Muscle of leg (tissue), 16 donors: ENCODE results near the gene LDOC1. TPM values are rescaled to one million over a fixed set of nuclear protein-coding genes. Genes with fewer than 3 reads are reported as not detected.
"Not testable (repeated sequence)": the region's sequence is repeated elsewhere in the genome, so short reads cannot be mapped to it uniquely, and the experiment has no call there.

Source experiments
- DNase-seq: peaks from one replicate; pipeline ENCODE4 v3.0.0; 2013
- H3K27ac ChIP-seq: one replicate; pipeline ENCODE4 v1.5.1; 2013; ENCODE audit warnings: mild to moderate bottlenecking, low read length, control low read depth
- H3K27me3 ChIP-seq: one replicate; pipeline ENCODE4 v1.6.1; 2013; ENCODE audit warnings: low read length; ENCODE audit not compliant: control insufficient read depth, insufficient read depth
- H3K36me3 ChIP-seq: one replicate; pipeline ENCODE4 v1.6.1; 2013; ENCODE audit warnings: low read length; ENCODE audit not compliant: control insufficient read depth, insufficient read depth
- H3K4me1 ChIP-seq: one replicate; pipeline ENCODE4 v1.6.1; 2013; ENCODE audit warnings: low read length; ENCODE audit not compliant: control insufficient read depth, insufficient read depth
- H3K4me3 ChIP-seq: one replicate; pipeline ENCODE4 v1.5.1; 2013; ENCODE audit warnings: low read length, control low read depth
- H3K9me3 ChIP-seq: replicated peaks from 2 replicates; pipeline ENCODE4 v1.6.1; 2013; ENCODE audit warnings: low read depth, low read length; ENCODE audit not compliant: control insufficient read depth
- WGBS: methylation state at CpG from one replicate; pipeline ENCODE4 v1.1.5; 2013; ENCODE audit warnings: missing lambda C conversion rate; ENCODE audit not compliant: insufficient coverage; 5-methylcytosine and 5-hydroxymethylcytosine counted together
- long read RNA-seq, 11 donors: transcript quantifications; one replicate each; lab custom pipeline, GENCODE V29; 2026
- polyA plus RNA-seq, 8 donors: library from polyadenylated mRNA; unstranded; fragments of 120-200 nt; gene quantifications; one replicate each; pipeline versions ENCODE4 v1.2.1 to v1.2.3, GENCODE V29; 2013; ENCODE audit warnings: inconsistent platforms in 1 of 8, low replicate concordance in 1 of 8; ENCODE audit not compliant: insufficient read length in 8 of 8, insufficient read depth in 1 of 8
- total RNA-seq: library from RNA; stranded (reverse); fragments of 120-200 nt; gene quantifications from one replicate; pipeline ENCODE4 v1.2.4, GENCODE V29; 2013

The LDOC1 gene
- 6.5 TPM for total RNA-seq
- 10 to 100 TPM; 37.1 to 53.2 (median 48.8) TPM for polyA plus RNA-seq
- long read RNA-seq, donor 1, transcript LDOC1-201 (1 exons, 1,381 nt): major isoform, 42 of 42 reads
- long read RNA-seq, donor 1, partial matches to known transcripts: 0 of 42 reads
- long read RNA-seq, donor 1, other reads (novel, unspliced or antisense): 0 of 42 reads
- long read RNA-seq, donor 2, transcript LDOC1-201 (1 exons, 1,381 nt): major isoform, 9 of 9 reads
- long read RNA-seq, donor 2, partial matches to known transcripts: 0 of 9 reads
- long read RNA-seq, donor 2, other reads (novel, unspliced or antisense): 0 of 9 reads
- long read RNA-seq, donor 3, transcript LDOC1-201 (1 exons, 1,381 nt): major isoform, 76 of 77 reads
- long read RNA-seq, donor 3, partial matches to known transcripts: 0 of 77 reads
- long read RNA-seq, donor 3, other reads (novel, unspliced or antisense): 0 of 77 reads
- long read RNA-seq, donor 4, transcript LDOC1-201 (1 exons, 1,381 nt): major isoform, 63 of 63 reads
- long read RNA-seq, donor 4, partial matches to known transcripts: 0 of 63 reads
- long read RNA-seq, donor 4, other reads (novel, unspliced or antisense): 0 of 63 reads
- long read RNA-seq, donor 5, transcript LDOC1-201 (1 exons, 1,381 nt): major isoform, 134 of 136 reads
- long read RNA-seq, donor 5, partial matches to known transcripts: 0 of 136 reads
- long read RNA-seq, donor 5, other reads (novel, unspliced or antisense): 0 of 136 reads
- long read RNA-seq, donor 6, transcript LDOC1-201 (1 exons, 1,381 nt): major isoform, 107 of 109 reads
- long read RNA-seq, donor 6, partial matches to known transcripts: 0 of 109 reads
- long read RNA-seq, donor 6, other reads (novel, unspliced or antisense): 0 of 109 reads
- long read RNA-seq, donor 7, transcript LDOC1-201 (1 exons, 1,381 nt): major isoform, 102 of 102 reads
- long read RNA-seq, donor 7, partial matches to known transcripts: 0 of 102 reads
- long read RNA-seq, donor 7, other reads (novel, unspliced or antisense): 0 of 102 reads
- long read RNA-seq, donor 8, transcript LDOC1-201 (1 exons, 1,381 nt): major isoform, 62 of 63 reads
- long read RNA-seq, donor 8, partial matches to known transcripts: 0 of 63 reads
- long read RNA-seq, donor 8, other reads (novel, unspliced or antisense): 0 of 63 reads
- long read RNA-seq, donor 9, transcript LDOC1-201 (1 exons, 1,381 nt): major isoform, 90 of 92 reads
- long read RNA-seq, donor 9, partial matches to known transcripts: 0 of 92 reads
- long read RNA-seq, donor 9, other reads (novel, unspliced or antisense): 0 of 92 reads
- long read RNA-seq, donor 10, transcript LDOC1-201 (1 exons, 1,381 nt): major isoform, 94 of 96 reads
- long read RNA-seq, donor 10, partial matches to known transcripts: 0 of 96 reads
- long read RNA-seq, donor 10, other reads (novel, unspliced or antisense): 0 of 96 reads
- long read RNA-seq, donor 11, transcript LDOC1-201 (1 exons, 1,381 nt): major isoform, 84 of 84 reads
- long read RNA-seq, donor 11, partial matches to known transcripts: 0 of 84 reads
- long read RNA-seq, donor 11, other reads (novel, unspliced or antisense): 0 of 84 reads

GRCh38 chrX:141176586-141177451, at the start of gene LDOC1:
Gene LDOC1 (minus strand): TSS chrX:141177129. CDS start chrX:141177021, 108 bp downstream.
- H3K36me3 ChIP-seq: no peaks in the 10 kb centered on the region
- WGBS: 33% methylated on average over 77 of the region's 83 CpGs
- peak within 1 kb of the TSS; percentile 72 for H3K4me3 ChIP-seq
- DNase-seq: peak; percentile 88
- peaks cover 11% of the 10 kb centered on the region for H3K27me3 ChIP-seq
- H3K4me1 ChIP-seq: peaks cover 18% of the 10 kb centered on the region
- H3K9me3 ChIP-seq: no peaks in the 10 kb centered on the region
- H3K27ac ChIP-seq: peak within 1 kb of the TSS; percentile 42

GRCh38 chrX:141221611-141222010, 44.7 kb upstream of the LDOC1 start:
- Histone ChIP-seq H3K27ac (no peak overlapping the region), H3K4me1 (no peaks in the 10 kb centered on the region), H3K27me3 (no peaks in the 10 kb centered on the region), H3K36me3 (no peaks in the 10 kb centered on the region), H3K9me3 (no peaks in the 10 kb centered on the region), H3K4me3 (no peak overlapping the region)
- WGBS: no CpG with 5 or more reads among the region's 2 CpGs
- DNase-seq: no peak

- Histone ChIP-seq H3K4me3 (no peak overlapping the region), H3K9me3 (no peaks in the 10 kb centered on the region), H3K27ac (no peak overlapping the region), H3K4me1 (no peaks in the 10 kb centered on the region), H3K36me3 (no peaks in the 10 kb centered on the region), H3K27me3 (no peaks in the 10 kb centered on the region)
- DNase-seq: peak; percentile 42
- WGBS: no CpG with 5 or more reads among the region's 3 CpGs
Observed at GRCh38 chrX:141220342-141221008, 43.5 kb upstream of the LDOC1 start.

DNA sequence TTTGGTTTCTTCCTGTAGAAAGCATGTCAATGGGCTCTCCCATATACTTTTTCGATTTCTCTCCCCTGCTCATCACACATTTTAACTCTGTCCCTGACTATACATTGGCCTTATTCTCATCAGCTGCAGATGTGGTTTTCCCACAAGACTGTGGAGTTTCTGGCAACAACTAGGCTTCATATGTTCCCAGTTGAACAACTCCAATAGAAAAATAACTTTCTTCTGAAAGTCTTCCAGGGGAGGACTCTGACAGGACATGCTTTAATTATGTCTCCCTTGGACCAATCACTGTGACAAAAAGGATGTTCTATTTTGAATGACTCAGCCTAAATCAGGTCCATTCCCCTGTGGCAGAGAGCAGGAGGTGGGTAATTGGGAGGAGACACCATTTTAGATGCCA, 37.3 kb upstream of the LDOC1 start:
- 35% methylated on average over 1 of the region's 1 CpG for WGBS
- H3K27ac ChIP-seq: no peak overlapping the region
- H3K27me3 ChIP-seq: no peaks in the 10 kb centered on the region
- no peaks in the 10 kb centered on the region for H3K4me1 ChIP-seq
- peak; percentile 60 for DNase-seq
- no peaks in the 10 kb centered on the region for H3K9me3 ChIP-seq
- no peaks in the 10 kb centered on the region for H3K36me3 ChIP-seq
- H3K4me3 ChIP-seq: no peak overlapping the region

- no CpG with 5 or more reads among the region's 3 CpGs for WGBS
Observed at GRCh38 chrX:141201962-141202361, 25.0 kb upstream of the LDOC1 start.

DNA sequence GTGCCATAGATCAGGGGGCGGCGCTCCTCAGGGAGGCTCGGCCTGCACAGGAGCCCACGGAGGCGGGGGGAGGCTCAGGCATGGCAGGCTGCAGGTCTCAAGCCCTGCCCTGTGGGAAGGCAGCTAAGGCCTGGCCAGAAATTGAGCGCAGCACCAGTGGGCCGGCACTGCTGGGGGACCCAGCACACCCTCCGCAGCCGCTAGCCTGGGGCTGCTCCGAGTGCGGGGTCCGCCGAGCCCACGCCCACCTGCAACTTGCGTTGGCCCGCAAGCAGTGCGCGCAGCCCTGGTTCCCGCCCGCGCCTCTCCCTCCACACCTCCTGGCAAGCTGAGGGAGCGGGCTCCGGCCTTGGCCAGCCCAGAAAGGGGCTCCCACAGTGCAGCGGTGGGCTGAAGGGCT, 11.6 kb upstream of the LDOC1 start:
- not testable (repeated sequence) for H3K4me3 ChIP-seq, H3K27ac ChIP-seq, DNase-seq, H3K36me3 ChIP-seq, H3K27me3 ChIP-seq, H3K4me1 ChIP-seq, H3K9me3 ChIP-seq
- 98% methylated on average over 21 of the region's 24 CpGs for WGBS

More at GRCh38 chrX:141201962-141202361, 25.0 kb upstream of the LDOC1 start:
- H3K27me3 ChIP-seq: peaks cover 6% of the 10 kb centered on the region
- H3K4me3 ChIP-seq: no peak overlapping the region
- no peak for DNase-seq
- no peak overlapping the region for H3K27ac ChIP-seq
- no peaks in the 10 kb centered on the region for H3K4me1 ChIP-seq
- H3K9me3 ChIP-seq: no peaks in the 10 kb centered on the region
- no peaks in the 10 kb centered on the region for H3K36me3 ChIP-seq

DNA sequence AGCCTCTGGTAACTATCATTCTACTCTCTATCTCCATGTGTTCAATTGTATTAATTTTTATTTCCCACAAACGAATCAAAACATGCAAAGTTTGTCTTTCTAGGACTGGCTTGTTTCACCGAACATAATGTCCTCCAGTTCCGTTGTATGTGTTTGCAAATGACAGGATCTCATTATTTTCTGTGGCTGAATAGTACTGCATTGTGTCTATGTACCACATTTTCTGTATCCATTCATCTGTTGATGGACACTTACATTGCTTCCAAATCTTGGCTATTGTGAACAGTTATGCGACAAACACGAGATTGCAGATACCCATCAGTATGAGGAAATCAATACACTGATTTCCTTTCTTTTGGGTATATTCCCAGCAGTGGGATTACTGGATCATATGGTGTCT, 8.4 kb upstream of the LDOC1 start:
- 80% methylated on average over 2 of the region's 5 CpGs for WGBS
- no peak overlapping the region for H3K27ac ChIP-seq
- H3K27me3 ChIP-seq: peaks cover 2% of the 10 kb centered on the region
- H3K4me1 ChIP-seq: no peaks in the 10 kb centered on the region
- DNase-seq: no peak
- no peak overlapping the region for H3K4me3 ChIP-seq
- no peaks in the 10 kb centered on the region for H3K36me3 ChIP-seq
- no peaks in the 10 kb centered on the region for H3K9me3 ChIP-seq

DNA sequence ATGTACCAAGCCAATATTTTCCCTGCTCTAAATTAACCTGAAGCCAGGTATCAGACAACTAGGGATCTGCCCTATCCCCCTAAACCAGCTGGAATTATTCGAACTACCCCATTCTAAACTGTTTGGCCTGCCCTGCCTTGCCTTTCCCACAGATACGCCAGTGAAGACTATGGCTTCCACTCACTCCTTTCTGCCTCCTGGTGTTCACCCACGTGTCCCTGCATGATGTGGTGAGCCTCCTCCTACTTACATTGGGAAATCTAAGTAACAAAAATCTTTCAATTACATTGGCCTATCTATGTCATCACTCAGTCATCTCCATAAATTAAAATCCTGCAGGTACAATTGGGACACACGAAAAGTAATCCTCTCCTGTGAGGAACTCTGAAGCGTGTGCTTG, 6.1 kb upstream of the LDOC1 start:
- Histone ChIP-seq H3K27me3 (peaks cover 3% of the 10 kb centered on the region), H3K4me1 (no peaks in the 10 kb centered on the region), H3K27ac (no peak overlapping the region), H3K4me3 (no peak overlapping the region), H3K36me3 (no peaks in the 10 kb centered on the region), H3K9me3 (no peaks in the 10 kb centered on the region)
- WGBS: 49% methylated on average over 4 of the region's 5 CpGs
- no peak for DNase-seq
